ENCODE measurements around the gene GEMIN7. TPM values are rescaled to one million over a fixed set of nuclear protein-coding genes. Genes with fewer than 3 reads are reported as not detected.

Gene GEMIN7
- total and polyA plus RNA-seq, 2 of the 13 experiments (the other 11 are each of a cell fraction or from before 2014, with no cell fraction given): 24.1 to 30.6 TPM

GRCh38 chr19:45038931-45039893, 39.8 kb upstream of the GEMIN7 start, which contains the start of gene CLASRP (continued):
- TF ChIP-seq DBP (CRISPR knock-in tag; IDR thresholded peaks at IDR 0.05; ENCODE audit: not compliant biosample characterization) (no peak), CHD2 (IDR thresholded peaks at IDR 0.05; ENCODE audit: low read depth, low read length) (0 out of 2 replicates have a peak, but pooled peaks have one; percentile 18), ZNF256 (CRISPR knock-in tag; conservative IDR thresholded peaks at IDR 0.05) (0 out of 2 replicates have a peak, but pooled peaks have one; percentile 16), ZNF274 (CRISPR knock-in tag; IDR thresholded peaks at IDR 0.05) (peak; percentile 74; the same call in 1 of the 2 replicates), ZNF225 (CRISPR knock-in tag; IDR thresholded peaks at IDR 0.05) (peak; percentile 85; the same call in 1 of the 2 replicates), ZNF17 (CRISPR knock-in tag; IDR thresholded peaks at IDR 0.05) (no peak), CBX2 (IDR thresholded peaks at IDR 0.05; ENCODE audit: low read depth, low read length) (no peak), CBX2 (CRISPR knock-in tag; IDR thresholded peaks at IDR 0.05; ENCODE audit: low read depth) (no peak), ZNF33B (CRISPR knock-in tag; IDR thresholded peaks at IDR 0.05) (peak; percentile 84), IKZF4 (CRISPR knock-in tag; IDR thresholded peaks at IDR 0.05; ENCODE audit: borderline replicate concordance, low read depth, not compliant biosample characterization) (no peak), ESRRA (CRISPR knock-in tag; IDR thresholded peaks at IDR 0.05; ENCODE audit: low read depth) (peak; percentile 52; the same call in 1 of the 2 replicates), MAFK (conservative IDR thresholded peaks at IDR 0.05 in 1 of 2, IDR thresholded peaks at IDR 0.05 in 1 of 2; ENCODE audit: low read length in 2 of 2) (no peak), NFIB (CRISPR knock-in tag; IDR thresholded peaks at IDR 0.05; ENCODE audit: borderline replicate concordance) (no peak), THAP9 (CRISPR knock-in tag; IDR thresholded peaks at IDR 0.05; ENCODE audit: borderline replicate concordance) (peak; percentile 76; the same call in 1 of the 2 replicates)
- TF ChIP-seq, protein P1, sequence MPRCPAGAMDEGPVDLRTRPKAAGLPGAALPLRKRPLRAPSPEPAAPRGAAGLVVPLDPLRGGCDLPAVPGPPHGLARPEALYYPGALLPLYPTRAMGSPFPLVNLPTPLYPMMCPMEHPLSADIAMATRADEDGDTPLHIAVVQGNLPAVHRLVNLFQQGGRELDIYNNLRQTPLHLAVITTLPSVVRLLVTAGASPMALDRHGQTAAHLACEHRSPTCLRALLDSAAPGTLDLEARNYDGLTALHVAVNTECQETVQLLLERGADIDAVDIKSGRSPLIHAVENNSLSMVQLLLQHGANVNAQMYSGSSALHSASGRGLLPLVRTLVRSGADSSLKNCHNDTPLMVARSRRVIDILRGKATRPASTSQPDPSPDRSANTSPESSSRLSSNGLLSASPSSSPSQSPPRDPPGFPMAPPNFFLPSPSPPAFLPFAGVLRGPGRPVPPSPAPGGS (CRISPR knock-in tag; IDR thresholded peaks at IDR 0.05): peak; percentile 19; the same call in 1 of the 2 replicates
- TF ChIP-seq, protein P2, sequence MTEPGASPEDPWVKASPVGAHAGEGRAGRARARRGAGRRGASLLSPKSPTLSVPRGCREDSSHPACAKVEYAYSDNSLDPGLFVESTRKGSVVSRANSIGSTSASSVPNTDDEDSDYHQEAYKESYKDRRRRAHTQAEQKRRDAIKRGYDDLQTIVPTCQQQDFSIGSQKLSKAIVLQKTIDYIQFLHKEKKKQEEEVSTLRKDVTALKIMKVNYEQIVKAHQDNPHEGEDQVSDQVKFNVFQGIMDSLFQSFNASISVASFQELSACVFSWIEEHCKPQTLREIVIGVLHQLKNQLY (CRISPR knock-in tag; IDR thresholded peaks at IDR 0.05): no peak
- TF ChIP-seq, protein P3, sequence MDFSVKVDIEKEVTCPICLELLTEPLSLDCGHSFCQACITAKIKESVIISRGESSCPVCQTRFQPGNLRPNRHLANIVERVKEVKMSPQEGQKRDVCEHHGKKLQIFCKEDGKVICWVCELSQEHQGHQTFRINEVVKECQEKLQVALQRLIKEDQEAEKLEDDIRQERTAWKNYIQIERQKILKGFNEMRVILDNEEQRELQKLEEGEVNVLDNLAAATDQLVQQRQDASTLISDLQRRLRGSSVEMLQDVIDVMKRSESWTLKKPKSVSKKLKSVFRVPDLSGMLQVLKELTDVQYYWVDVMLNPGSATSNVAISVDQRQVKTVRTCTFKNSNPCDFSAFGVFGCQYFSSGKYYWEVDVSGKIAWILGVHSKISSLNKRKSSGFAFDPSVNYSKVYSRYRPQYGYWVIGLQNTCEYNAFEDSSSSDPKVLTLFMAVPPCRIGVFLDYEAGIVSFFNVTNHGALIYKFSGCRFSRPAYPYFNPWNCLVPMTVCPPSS (IDR thresholded peaks at IDR 0.05): no peak
- TF ChIP-seq, protein P4, sequence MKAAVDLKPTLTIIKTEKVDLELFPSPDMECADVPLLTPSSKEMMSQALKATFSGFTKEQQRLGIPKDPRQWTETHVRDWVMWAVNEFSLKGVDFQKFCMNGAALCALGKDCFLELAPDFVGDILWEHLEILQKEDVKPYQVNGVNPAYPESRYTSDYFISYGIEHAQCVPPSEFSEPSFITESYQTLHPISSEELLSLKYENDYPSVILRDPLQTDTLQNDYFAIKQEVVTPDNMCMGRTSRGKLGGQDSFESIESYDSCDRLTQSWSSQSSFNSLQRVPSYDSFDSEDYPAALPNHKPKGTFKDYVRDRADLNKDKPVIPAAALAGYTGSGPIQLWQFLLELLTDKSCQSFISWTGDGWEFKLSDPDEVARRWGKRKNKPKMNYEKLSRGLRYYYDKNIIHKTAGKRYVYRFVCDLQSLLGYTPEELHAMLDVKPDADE (CRISPR knock-in tag; IDR thresholded peaks at IDR 0.05): no peak
